Fibroblast of peridontal ligament (primary cell): ENCODE measurements around the gene ZNF813.

Source experiments
- DNase-seq: peaks from one replicate; pipeline ENCODE4 v3.0.0-alpha.2; 2010; ENCODE audit errors: extremely low read depth

Gene ZNF813

DNA sequence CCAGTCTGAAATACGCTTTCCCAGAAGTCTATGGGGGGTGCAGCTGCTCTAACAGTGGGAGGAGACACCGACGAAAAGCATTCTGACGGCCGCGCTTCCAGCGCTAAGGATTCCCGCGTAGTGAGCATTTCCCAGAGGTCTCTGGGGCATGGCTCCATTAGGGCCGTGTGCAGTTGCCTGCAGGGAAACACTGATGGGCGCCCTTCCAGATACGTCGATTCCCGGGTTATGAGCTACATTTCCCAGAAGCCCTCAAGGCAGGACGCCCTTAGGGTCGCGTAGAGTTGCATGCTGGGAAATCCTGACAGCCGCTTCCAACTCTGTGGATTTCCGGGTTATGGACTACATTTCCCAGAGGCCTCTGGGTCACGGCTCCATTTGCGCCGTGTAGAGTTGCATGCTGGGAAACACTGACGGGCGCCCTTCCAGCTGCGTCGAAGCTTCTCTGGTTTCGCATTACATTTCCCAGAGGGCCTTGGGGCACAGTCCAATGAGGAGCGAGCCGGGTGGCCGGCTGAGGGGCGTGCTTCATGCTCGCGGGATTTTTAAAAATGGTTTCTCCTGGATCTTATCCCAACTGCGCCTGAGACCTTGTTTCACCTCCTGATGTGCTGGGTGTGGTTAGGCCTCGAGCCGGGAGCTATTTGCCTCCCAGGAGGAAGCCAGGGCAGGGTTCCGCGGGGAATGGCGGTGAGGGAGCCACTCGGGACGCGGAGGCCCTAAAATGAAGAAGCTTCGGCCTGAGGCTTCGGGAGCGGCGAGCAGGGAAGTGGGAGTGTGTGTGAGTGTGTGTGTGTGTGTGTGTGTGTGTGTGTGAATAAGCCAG lies 53.2 kb downstream of the ZNF813 start:
- DNase-seq: peak; percentile 99

DNA sequence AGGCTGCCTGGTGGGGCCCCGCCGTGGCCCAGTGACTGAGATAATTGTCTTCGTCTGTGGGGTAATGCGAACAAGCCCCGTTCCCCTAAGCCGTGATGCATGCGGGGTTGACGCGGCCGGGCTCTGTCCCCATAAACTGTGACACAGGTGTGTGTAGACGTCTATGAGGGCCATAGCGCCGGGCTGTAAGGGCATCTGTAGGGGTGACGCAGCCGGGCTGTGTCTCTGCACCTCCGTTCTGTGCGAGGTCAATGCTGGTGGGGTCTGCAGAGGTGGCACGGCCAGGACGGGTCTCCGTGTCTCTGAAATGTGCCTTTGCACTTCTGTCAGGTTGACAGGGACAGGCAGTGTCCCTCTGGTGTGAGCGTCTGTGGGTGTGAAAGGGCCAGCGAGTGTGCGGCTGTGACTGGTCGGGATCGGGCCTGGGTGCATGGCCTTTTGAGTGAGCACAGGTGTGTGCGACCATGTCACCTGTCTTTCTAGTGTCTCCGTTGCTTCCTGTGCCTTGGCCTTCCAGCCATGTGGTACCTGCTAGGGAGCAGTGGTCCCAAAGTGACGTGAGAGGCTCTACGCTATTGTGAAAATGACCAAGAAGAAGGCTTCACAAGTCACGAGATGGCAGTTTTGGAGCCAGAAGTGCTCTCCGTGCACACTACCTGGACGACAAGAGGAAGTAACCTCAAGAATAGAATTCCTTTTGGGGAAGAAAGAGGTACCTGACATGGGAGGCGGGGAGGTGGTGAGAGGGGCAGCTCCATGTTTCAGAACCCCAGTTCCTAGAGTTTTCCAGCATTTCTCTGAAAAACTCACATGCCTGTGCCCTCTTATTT lies 54.1 kb downstream of the ZNF813 start:
- DNase-seq: no peak

GRCh38 chr19:53525922-53526321 lies 58.4 kb downstream of the ZNF813 start:
- DNase-seq: no peak

- no peak for DNase-seq
Observed at GRCh38 chr19:53530622-53531021, 63.1 kb downstream of the ZNF813 start.

GRCh38 chr19:53531457-53531856 lies 63.9 kb downstream of the ZNF813 start:
- no peak for DNase-seq

GRCh38 chr19:53532362-53532761 lies 64.8 kb downstream of the ZNF813 start:
- DNase-seq: peak; percentile 52

DNA sequence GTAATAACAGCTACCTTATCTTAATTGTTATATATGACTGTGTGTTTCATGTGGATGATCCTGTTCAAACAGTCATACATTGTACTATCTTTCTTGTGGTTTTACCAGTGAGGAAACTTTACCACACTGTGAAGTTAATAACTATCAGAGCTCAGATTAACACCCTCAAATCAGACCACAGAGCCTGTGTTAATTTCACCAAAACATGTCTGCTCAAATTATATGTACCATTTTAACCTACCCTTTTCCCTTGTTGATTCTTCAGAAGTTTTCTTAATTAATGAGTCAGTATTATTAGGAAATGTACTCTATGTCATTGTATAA lies 68.7 kb downstream of the ZNF813 start:
- no peak for DNase-seq

- DNase-seq: no peak
Observed at GRCh38 chr19:53537121-53537520, 69.6 kb downstream of the ZNF813 start.

DNA sequence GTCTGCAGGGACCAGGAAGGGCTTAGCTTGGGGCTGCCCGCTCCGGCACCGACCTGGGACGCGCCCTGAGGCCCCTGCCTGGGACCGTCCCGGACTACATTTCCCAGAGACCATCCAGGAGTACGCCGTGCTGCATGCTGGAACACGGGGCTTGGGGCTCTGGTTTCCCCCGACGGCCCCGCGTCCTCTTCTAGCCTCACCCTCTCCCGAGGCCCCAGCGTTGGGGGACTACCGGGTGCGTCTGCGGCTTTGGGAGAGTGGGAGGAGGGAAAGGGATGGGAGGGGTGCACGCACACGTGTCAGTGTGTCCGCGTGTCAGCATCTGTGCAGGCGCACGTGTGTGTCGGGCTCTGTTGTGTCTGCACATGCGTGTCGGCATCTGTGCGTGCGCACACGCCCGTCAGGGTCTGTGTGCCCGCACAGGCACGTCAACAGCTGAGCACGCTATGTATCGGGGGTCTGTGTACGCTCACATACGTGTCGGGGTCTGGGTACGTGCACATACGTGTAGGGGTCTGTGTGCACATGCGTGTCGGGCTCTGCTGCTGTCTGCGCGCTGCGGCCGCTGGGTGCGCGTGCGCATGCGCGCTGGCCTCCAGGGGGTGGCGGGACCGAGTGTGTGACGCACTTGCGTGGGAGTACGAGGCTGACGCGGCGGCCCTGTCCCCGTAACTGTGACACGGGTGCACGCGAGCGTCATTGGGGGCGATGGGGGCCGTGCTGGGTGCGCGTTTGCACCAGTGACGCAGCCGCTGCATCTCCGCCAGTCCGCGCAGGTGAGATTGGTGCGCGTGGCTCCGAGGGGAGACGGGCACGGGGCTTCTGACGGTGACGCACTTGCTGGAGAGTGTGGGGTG lies 70.2 kb downstream of the ZNF813 start, which contains the start of gene ZNF331:
Gene ZNF331 (plus strand): TSS at position 625 of the 857 bp plus-strand sequence. CDS start 31,232 bp downstream, outside the sequence.
- DNase-seq: peak; percentile 69

GRCh38 chr19:53538378-53539109 lies 71.0 kb downstream of the ZNF813 start:
- DNase-seq: no peak

- DNase-seq: no peak
Observed at GRCh38 chr19:53540091-53540490, 72.6 kb downstream of the ZNF813 start.

DNA sequence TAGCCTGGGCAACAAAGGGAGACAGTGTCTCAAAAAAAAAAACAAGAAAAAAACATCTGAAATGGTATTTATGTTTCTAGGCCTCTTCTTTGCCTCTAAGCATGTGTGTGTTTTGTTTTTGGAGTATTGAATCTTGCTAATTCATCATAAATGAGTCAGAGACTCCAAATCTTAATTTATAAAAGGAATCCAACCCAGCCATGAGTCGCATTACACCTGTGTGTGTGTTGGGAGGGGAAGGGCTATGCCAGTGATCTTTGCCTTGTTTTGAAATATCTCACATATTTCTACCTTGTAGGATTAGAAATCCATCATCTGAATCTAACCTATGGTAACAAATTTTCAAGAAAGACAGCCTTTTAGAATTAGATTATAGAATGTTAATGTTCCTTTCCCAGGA lies 74.4 kb downstream of the ZNF813 start:
- no peak for DNase-seq

DNA sequence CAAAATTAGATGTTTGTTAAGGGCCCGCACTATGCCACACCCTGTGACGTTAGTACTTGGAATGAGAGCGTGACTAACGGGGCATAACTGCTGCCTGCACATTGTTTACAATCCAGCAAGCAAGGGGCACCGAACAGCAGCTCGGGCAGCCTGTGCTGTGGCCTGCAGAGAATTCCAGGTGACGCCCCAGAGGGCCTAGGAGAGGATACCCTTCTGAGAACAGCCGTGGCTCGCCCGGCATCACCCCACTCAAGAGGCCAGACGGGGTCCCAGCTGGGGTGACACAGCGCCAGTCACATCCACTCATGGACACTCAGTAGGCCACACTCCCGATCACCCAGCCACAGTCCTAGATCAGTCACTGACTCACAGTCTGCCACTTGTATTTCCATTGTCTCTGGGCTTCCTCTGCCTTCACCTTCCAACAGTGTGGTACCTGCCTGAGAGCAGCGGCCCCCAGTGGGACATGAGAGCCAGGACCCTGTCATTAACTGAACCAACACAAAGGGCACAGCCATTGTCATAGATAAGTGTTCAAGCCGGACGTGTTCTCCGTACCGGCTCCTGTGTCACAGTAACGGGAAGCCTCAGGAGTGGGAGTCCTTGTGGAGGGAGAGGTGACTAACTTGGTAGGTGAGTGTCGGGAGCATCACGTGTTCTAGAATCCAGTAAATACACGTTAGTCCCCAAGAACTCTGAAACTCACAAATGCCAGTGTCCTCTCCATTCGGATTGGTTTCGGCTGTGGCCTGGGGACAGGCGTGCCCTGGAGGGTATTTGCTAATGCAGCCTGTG lies 77.9 kb downstream of the ZNF813 start:
- peak; percentile 78 for DNase-seq
